DMS 273 (cell line): Measurements from ENCODE around the gene SVIL.

Experiments used
- DNase-seq: peaks from one replicate; lab custom pipeline; 2025; ENCODE audit not compliant: unreplicated experiment; lab: John Stamatoyannopoulos, UW

The SVIL gene, protein sequence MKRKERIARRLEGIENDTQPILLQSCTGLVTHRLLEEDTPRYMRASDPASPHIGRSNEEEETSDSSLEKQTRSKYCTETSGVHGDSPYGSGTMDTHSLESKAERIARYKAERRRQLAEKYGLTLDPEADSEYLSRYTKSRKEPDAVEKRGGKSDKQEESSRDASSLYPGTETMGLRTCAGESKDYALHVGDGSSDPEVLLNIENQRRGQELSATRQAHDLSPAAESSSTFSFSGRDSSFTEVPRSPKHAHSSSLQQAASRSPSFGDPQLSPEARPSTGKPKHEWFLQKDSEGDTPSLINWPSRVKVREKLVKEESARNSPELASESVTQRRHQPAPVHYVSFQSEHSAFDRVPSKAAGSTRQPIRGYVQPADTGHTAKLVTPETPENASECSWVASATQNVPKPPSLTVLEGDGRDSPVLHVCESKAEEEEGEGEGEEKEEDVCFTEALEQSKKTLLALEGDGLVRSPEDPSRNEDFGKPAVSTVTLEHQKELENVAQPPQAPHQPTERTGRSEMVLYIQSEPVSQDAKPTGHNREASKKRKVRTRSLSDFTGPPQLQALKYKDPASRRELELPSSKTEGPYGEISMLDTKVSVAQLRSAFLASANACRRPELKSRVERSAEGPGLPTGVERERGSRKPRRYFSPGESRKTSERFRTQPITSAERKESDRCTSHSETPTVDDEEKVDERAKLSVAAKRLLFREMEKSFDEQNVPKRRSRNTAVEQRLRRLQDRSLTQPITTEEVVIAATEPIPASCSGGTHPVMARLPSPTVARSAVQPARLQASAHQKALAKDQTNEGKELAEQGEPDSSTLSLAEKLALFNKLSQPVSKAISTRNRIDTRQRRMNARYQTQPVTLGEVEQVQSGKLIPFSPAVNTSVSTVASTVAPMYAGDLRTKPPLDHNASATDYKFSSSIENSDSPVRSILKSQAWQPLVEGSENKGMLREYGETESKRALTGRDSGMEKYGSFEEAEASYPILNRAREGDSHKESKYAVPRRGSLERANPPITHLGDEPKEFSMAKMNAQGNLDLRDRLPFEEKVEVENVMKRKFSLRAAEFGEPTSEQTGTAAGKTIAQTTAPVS (N-terminal part only)

GRCh38 chr10:29634764-29635625 lies at the start of gene SVIL:
TSS of gene SVIL (minus strand) at chr10:29634971. CDS start at chr10:29555058, 79,913 bp downstream.
- peak; percentile 60 for DNase-seq

- DNase-seq, result no peak
Observed at GRCh38 chr10:29681676-29682448, 47.1 kb upstream of the SVIL start.

GRCh38 chr10:29680091-29680490 lies 45.3 kb upstream of the SVIL start:
- DNase-seq, result no peak

DNA sequence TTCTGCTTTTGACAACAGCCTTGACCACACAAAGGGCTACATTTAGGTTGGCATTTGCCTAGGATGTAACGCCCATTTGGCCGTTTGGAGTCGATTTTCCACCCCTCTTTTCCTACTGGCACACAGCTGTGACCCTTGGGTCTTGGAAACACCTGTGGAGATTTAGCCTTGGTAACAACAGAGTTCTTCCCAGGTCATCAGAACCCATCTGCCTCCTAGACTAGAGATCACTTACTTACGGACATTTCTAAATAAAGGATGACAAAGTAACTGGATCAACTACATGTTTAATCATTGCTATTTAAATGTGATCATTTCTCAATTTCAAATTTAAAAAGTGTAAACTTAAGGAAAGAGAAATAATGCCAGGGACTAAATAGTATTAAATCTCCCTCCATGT lies 42.0 kb upstream of the SVIL start:
- DNase-seq, result no peak

GRCh38 chr10:29675984-29676383 lies 41.2 kb upstream of the SVIL start:
- no peak for DNase-seq

DNA sequence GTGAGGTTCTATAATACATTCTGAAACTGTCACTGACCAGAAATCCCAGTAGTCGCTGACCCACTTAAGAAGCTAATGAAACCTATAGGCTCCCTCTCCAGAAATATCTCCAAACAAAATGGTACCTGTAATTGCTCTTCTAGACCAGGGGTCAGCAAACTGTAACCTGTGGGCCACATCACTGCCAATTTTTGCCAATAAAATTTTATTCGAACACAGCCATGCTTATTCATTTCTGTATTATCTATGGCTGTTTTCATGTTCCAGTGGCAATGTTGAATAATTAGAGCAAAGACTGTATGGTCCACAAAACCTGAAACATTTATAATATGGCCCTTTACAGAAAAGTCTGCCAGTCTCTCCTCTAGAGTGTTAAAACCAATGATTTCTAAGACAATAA lies 37.2 kb upstream of the SVIL start:
- DNase-seq, result no peak

DNA sequence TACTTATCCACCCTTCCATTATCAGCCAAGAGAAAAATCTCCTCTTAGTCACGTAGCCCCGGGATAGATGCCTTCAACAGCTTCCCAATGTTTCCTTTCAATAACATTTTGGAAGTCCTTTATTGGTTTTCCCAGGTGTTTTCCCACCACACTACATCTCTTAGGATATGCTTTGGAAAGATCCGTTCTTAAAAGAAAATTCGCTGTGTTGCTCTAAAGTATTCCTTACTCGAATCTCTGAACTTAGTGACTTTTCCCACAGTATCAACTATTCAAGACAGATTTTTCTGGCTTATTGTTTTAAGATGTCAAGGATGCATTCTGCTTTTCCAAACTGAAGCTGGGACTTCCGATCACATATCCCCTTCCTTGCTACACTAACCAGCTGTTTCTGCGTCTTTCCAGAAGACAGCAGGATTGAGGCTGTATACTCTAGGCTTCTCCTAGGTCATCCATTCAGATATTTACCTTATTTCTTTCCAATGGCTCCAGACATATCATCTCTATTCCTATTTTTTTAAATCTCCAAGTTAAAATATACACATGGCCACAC lies 36.5 kb upstream of the SVIL start:
- no peak for DNase-seq

DNA sequence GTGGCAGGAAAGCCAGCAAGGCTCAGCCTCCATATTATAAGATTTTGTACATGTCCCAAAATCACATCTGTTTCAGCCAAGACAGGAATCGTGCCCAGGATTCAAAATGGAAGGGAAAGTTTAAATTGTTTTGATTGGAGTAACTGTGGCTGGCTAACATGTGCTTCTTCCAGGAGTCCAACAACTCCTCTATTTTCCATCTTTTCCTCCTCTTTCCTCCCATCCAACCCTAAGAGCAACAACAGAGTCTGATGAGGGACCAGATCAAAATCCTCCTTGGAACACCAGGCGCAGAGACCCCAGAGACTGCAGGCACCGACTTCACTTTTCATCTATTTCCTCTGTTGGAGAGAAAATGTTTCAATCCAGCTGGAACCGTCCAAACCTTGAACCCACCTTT lies 36.0 kb upstream of the SVIL start:
- no peak for DNase-seq

GRCh38 chr10:29669149-29669548 lies 34.4 kb upstream of the SVIL start:
- no peak for DNase-seq

DNA sequence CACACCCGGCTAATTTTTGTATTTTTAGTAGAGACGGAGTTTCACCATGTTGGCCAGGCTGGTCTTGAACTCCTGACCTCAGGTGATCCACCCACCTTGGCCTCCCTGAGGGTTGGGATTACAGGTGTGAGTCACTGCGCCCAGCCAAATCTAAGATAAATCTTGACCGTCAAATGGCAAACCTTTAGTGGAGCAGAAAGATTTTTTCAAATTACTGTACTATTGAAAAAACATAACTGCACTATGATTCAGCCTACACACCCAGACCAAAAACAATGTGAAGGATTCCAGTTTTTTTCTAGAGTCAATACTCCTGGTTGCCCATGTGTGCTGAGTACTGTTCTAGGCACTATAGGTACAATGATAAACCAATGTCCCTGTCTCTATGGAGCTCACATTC lies 33.9 kb upstream of the SVIL start:
- no peak for DNase-seq

DNA sequence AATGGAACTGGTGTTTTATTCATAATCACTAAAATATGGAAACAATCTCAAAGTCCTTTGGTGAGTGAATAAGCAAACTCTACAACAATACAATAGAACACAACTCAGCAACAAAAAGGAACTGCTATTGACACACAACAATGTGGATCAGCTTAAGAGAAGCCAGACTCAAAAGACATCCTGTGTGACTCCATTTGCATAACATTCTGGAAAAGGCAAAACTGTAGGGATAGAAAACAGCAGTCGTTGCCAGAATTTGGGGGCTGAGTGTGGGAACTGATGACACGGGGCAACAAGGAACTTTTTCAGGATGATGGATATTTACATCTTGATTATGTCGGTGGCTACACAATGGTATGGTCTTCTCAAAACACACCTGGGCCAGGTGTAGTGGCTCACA lies 32.4 kb upstream of the SVIL start:
- DNase-seq, result no peak

DNA sequence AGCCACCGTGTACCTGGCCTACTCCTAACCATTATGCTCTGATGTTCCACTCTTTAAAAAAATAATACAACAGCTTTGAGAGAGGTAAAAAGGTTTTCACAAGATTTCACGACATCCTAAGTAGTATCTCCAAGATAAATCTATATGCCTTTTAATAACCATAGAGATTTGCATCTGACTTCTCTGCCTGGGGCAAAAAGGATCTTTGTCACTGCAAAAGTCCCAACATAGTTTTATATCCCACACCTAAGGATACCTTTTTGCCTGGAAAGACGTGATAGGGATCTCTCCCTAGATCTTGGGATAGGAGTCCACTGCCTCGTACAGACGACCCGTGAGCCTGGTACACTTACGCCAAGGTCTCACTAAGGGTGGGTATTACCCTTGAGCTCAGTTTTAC lies 31.4 kb upstream of the SVIL start:
- DNase-seq, result no peak

DNA sequence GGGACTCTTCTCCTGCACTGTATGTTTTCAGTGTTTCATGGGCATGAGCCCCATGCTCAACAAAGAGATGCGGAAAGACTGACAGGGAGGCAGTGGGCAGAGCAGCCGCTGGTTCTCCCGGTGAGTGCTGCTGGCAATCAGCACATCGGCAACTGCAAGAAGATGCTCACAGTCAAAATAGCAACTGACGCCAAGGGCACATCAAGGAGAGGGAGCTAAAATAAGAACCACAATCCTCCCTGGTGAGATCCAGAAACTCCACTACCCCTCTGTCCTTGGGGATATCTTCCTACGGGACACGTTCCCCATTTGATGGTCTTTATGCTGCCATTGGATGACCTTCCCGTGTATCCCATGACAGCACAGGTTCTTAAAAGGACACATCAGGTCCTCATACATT lies 28.9 kb upstream of the SVIL start:
- no peak for DNase-seq

DNA sequence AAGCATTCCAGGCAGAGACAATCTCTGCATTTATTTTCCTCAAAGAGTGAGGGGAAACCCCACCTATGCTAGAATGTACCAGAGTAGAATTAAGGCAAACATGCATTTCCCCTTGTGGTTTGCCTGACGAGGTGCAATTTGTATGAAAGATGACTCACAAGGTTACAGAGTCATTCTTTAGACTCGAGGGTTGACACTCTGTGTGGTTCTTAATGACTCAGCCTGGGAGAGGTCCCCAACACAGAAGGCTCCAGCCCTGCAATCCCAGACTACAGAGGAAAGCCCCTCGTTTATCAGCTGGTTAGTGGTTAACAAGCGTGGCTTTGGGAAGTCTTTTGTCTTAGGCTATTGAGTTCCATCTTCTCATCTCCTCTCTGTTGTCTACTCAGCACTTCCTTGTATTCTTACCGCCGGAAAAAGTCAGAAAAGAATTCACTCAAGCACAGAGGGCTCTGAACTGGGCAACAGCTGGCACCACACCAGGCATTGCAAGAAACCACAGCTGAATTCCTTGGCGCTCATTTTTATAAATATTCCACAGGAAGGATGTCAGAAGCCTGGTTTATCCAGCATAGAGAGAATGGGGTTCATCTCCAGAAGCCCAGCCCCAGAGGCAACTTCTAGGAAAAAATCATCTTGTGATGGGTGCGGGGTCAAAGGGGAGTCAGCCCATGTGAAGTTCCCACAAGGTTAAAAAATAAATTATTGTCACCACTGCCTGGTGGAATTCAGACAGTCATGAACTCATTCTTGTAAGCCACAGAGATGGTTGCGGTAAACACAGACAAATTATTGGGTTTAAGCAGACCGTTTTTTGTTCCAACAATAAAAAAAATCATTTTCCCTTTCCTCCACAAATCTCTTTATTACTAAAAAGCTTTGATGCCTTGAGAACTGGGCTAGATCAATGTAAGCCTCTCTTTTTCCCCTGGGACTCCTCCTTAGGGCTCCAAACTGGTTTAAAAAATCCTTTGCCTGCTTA lies 24.5 kb upstream of the SVIL start:
- DNase-seq, result peak; percentile 20

GRCh38 chr10:29657719-29658274 lies 23.0 kb upstream of the SVIL start:
- DNase-seq, result no peak

DNA sequence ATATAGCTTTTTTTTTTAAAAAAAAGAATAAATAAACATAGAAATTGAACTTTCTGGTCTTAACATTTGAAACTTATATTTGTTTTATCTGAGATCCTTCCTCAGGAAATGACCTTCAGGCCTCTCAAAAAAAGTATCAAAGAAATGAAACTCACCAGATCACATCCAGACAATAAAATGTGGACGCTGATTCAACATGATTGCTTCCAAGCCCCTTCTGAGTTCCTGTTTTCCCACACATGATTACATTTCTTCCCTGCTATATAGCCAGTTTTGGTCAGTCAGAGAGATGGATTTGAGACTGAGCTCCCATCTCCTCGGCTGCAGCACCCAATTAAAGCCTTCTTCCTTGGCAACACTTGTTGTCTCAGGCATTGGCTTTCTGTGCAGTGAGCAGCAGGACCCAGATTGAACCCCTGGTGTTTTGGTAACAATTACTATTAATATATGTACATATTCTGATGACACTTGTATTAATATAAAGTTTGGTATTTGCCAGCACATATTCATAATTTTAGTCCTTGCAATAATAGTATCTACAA lies 21.8 kb upstream of the SVIL start:
- DNase-seq, result no peak

- DNase-seq, result no peak
Observed at GRCh38 chr10:29652192-29652591, 17.4 kb upstream of the SVIL start.

DNA sequence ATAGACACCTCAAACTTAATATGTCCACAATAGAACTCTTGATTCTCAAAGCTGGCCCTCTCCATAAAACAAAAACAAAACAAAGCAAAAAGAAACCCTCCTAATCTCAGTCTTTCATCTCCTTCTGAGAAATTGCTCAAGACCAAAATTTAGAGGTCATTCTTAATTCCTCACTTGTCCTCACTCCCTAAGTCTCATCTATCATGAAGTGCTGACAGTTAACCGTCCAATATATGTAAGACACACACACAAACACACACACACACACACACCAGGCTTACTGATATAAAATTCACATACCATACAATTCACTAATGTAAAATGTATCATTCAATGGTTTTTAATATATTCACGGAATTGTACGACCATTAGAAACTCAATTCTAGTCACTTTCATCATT lies 17.0 kb upstream of the SVIL start:
- DNase-seq, result no peak
